Upper lobe of left lung (tissue), 4 donors: Measurements from ENCODE around the gene MAP4K2.

Experiments used
- CTCF ChIP-seq, 6 experiments: fragments of 450-650 bp in 4 of 6; fragments of 200-600 bp in 2 of 6; sonication (generic) in 2 of 6; IDR thresholded peaks; one replicate each; pipeline ENCODE4 v1.5.1; 2016 to 2019; ENCODE audit warnings: antibody characterized with exemption in 6 of 6
- EP300 ChIP-seq, 4 donors: sonication (generic); formaldehyde crosslinking; IDR thresholded peaks; one replicate each; pipeline ENCODE4 v1.5.1; 2017; ENCODE audit warnings: antibody characterized with exemption in 4 of 4, control low read depth in 2 of 4

GRCh38 chr11:64846998-64847666, 44.1 kb upstream of the MAP4K2 start:
- TF ChIP-seq CTCF (IDR thresholded peaks at IDR 0.05) (peak; percentile 97 to 99 (median 97)), EP300 (IDR thresholded peaks at IDR 0.05) (no peak)
